Measurements from ENCODE around the gene PKIB.

DNA sequence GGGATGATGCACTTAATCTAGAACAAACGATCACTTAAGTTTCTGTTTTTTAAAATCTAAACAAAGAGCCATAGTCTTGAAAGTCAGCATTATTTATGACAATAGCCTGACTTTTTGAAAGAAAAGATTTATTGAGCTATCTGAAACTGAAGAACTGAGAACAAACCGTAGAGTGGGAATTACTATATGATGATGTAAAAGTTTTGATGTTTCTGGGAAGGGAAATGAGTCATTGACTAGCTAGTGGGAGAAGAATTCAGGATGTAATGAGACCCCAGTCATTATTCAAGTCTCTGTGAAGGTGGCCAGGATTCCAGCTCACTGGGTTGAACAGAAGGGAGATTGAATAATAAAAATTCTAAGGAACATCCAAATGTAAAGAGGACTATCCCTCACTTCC, 85.9 kb downstream of the PKIB start:
- no peak for TF ChIP-seq POLR2A (IDR thresholded peaks at IDR 0.05)
- TF ChIP-seq, protein P1, sequence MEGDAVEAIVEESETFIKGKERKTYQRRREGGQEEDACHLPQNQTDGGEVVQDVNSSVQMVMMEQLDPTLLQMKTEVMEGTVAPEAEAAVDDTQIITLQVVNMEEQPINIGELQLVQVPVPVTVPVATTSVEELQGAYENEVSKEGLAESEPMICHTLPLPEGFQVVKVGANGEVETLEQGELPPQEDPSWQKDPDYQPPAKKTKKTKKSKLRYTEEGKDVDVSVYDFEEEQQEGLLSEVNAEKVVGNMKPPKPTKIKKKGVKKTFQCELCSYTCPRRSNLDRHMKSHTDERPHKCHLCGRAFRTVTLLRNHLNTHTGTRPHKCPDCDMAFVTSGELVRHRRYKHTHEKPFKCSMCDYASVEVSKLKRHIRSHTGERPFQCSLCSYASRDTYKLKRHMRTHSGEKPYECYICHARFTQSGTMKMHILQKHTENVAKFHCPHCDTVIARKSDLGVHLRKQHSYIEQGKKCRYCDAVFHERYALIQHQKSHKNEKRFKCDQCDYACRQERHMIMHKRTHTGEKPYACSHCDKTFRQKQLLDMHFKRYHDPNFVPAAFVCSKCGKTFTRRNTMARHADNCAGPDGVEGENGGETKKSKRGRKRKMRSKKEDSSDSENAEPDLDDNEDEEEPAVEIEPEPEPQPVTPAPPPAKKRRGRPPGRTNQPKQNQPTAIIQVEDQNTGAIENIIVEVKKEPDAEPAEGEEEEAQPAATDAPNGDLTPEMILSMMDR (IDR thresholded peaks at IDR 0.05), result no peak
- no peak for TF ChIP-seq POLR2AphosphoS5 (IDR thresholded peaks at IDR 0.05)
